ENCODE results near the gene GPRIN1. TPM values are rescaled to one million over a fixed set of nuclear protein-coding genes. Genes with fewer than 3 reads are reported as not detected.

The GPRIN1 gene
- total and polyA plus RNA-seq, 9 donors, result 0.08 to 0.50 (median 0.20) TPM

DNA sequence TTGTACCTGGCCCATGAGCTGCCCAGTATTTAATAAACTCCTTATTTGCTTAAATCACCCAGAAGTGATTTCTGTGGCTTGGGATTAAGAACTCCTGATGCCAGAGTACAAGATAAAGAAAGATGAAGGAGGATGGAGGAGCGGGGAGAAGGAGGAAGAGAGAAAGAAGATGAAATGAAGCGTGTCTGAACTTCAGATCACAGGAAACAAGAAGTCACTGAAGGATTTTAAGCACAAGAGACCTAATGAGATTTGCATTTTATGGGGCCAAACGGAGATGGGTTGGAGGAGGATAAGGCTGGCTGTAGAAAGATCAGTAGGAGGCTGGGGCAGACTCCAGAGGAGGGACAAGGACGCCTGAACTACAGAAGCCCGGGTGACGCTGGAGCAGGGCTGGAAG lies 23.6 kb upstream of the GPRIN1 start:
- intact Hi-C loops (cut with DNase I), result no loop called here
- TF ChIP-seq EP300 (IDR thresholded peaks at IDR 0.05), result no peak
- TF ChIP-seq CTCF (IDR thresholded peaks at IDR 0.05), result no peak
- no peak for TF ChIP-seq POLR2A (IDR thresholded peaks at IDR 0.05)
- no peak for DNase-seq

DNA sequence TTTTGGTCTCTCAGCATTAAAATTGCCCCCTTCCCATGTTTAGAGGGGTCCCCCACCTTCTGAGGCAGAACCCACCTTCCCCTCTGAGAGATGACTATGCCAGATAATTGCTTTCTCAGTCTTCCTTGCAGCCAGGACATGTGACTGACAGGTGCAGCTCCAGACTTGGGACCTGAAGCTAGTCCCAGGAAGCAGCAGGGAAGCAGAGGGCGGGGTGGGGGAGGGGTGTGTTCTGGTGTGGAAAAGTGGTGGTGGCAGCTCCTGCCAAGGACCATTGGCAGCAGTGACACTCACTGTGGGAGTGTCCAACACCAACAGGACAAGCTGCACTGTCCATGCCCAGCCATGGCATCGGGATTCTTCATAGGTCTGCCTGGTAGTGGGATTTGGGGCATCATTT lies 22.8 kb upstream of the GPRIN1 start:
- H3K4me1 ChIP-seq (ENCODE audit: insufficient read depth), result peaks cover 7% of the 10 kb centered on the region
- H3K9me3 ChIP-seq, result no peaks in the 10 kb centered on the region
- no peak overlapping the region for H3K4me3 ChIP-seq
- 70 to 79% (median 71%) methylated on average over 2 of the region's 2 CpGs for WGBS, 3 donors
- no peaks in the 10 kb centered on the region for H3K27me3 ChIP-seq
- DNase-seq, result no peak
- no peak overlapping the region for H3K27ac ChIP-seq
- TF ChIP-seq CTCF (IDR thresholded peaks at IDR 0.05) (no peak), POLR2A (IDR thresholded peaks at IDR 0.05) (no peak), EP300 (IDR thresholded peaks at IDR 0.05) (no peak)
- H3K36me3 ChIP-seq, result no peaks in the 10 kb centered on the region
- intact Hi-C loops (cut with DNase I), result no loop called here

More for the DNA sequence above, 23.6 kb upstream of the GPRIN1 start:
- Histone ChIP-seq H3K9me3 (no peaks in the 10 kb centered on the region), H3K27ac (no peak overlapping the region), H3K36me3 (no peaks in the 10 kb centered on the region), H3K27me3 (no peaks in the 10 kb centered on the region), H3K4me3 (no peak overlapping the region), H3K4me1 (ENCODE audit: insufficient read depth) (peaks cover 7% of the 10 kb centered on the region)
- WGBS, 3 donors, result 7 to 11% (median 8%) methylated on average over 6 of the region's 6 CpGs

GRCh38 chr5:176631383-176632200 lies 21.6 kb upstream of the GPRIN1 start:
- Histone ChIP-seq H3K9me3 (no peaks in the 10 kb centered on the region), H3K27me3 (no peaks in the 10 kb centered on the region), H3K4me1 (ENCODE audit: insufficient read depth) (peaks cover 7% of the 10 kb centered on the region), H3K36me3 (no peaks in the 10 kb centered on the region), H3K27ac (no peak overlapping the region), H3K4me3 (no peak overlapping the region)
- DNase-seq, result no peak
- intact Hi-C loops (cut with DNase I), result no loop called here
- no peak for TF ChIP-seq EP300 (IDR thresholded peaks at IDR 0.05)
- no peak for TF ChIP-seq CTCF (IDR thresholded peaks at IDR 0.05)
- no peak for TF ChIP-seq POLR2A (IDR thresholded peaks at IDR 0.05)
- WGBS, 3 donors, result 75 to 80% (median 77%) methylated on average over 7 of the region's 7 CpGs

DNA sequence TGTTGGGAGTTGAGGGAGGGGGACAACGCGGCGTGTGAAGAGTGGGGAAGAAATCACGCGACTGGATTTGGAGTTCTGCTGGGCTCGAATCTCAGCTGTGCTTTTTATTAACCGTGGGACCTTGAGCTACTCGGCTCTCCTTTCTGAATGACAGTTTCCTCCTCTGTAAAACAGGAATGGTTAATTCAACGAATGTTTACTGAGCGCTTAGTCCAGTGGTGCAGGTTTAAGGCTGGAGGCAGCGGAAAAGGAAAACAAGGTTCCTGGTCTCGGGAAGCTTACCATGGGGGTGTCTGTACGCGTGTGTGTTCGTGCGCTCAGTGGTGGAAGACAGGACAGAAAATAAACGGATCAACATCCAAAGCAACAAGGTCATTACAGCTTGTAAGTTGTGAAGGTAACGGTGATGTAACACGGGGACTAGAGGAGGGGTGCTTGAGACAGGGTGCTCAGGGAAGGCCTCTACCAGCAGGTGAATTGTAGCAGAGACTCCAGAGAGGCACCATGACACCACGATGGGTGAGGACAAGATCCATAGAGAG lies 20.8 kb upstream of the GPRIN1 start:
- 4 to 6% (median 4%) methylated on average over 20 of the region's 20 CpGs for WGBS, 3 donors
- Histone ChIP-seq H3K9me3 (no peaks in the 10 kb centered on the region), H3K27ac (no peak overlapping the region), H3K27me3 (no peaks in the 10 kb centered on the region), H3K36me3 (no peaks in the 10 kb centered on the region), H3K4me3 (no peak overlapping the region), H3K4me1 (ENCODE audit: insufficient read depth) (peaks cover 7% of the 10 kb centered on the region)
- intact Hi-C loops (cut with DNase I), result no loop called here
- no peak for TF ChIP-seq CTCF (IDR thresholded peaks at IDR 0.05)
- no peak for TF ChIP-seq POLR2A (IDR thresholded peaks at IDR 0.05)
- TF ChIP-seq EP300 (IDR thresholded peaks at IDR 0.05), result no peak
- DNase-seq, result no peak
